NCI-H1092 treated with DMSO at 0.1 percent for 48 hours (cell line): ENCODE measurements around the gene SCARF2.
"Not testable (repeated sequence)": the region's sequence is repeated elsewhere in the genome, so short reads cannot be mapped to it uniquely, and the experiment has no call there.

Experiments
- DNase-seq: peaks from one replicate; lab custom pipeline; 2025; lab: John Stamatoyannopoulos, UW

The SCARF2 gene

DNA sequence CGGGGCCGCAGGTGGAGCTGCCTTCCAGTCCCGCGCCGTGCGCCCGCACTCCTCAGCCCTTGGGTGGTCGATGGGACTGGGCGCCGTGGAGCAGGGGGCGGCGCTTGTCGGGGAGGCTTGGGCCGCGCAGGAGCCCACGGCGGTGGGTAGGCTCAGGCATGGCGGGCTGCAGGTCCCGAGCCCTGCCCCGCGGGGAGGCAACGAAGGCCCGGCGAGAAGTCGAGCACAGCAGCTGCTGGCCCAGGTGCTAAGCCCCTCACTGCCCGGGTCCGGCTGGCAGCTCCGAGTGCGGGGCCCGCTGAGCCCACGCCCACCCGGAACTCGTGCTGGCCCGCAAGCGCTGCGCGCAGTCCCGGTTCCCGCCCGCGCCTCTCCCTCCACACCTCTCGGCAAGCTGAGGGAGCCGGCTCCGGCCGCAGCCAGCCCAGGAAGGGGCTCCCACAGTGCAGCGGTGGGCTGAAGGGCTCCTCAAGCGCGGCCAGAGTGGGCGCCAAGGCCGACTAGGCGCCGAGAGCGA, 45.2 kb downstream of the SCARF2 start:
- not testable (repeated sequence) for DNase-seq

DNA sequence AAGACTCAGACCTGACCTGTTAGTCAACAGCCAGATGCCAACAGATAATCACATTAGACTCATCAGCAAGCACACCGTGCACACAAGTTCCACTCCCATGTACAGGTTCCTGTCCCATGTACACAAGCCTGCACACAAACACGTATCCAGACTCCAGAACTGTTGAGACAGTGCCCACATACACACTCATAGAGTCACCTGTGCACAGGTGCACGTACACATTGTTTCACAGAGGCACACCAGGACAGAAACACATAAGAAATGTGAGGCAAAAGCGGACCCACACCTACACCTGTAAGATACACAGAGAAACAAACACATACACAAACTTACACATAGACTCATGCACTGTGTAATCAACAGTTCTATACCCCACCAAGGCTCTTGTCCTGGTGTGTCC, 46.4 kb downstream of the SCARF2 start:
- DNase-seq, result no peak

GRCh38 chr22:20390394-20390907, 47.2 kb downstream of the SCARF2 start:
- DNase-seq, result no peak

DNA sequence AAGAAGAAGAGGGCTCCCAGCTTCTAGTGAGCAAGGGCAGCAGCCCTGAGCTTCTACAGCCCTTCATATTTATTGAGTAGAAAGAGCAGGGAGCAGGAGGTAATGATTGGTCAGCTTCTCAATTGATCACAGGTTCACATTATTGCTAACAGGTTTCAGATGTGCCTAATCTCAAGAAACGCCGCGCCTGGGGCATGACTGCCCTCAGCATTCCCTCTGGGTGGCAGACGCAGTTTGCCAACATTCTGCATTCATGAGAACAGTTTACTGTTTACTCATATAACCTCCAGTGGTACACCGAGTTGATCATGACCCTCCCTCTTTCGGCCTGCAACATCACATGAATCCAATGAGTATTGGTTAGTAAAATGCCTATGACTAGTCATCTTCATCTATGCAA, 48.3 kb downstream of the SCARF2 start:
- DNase-seq, result no peak

DNA sequence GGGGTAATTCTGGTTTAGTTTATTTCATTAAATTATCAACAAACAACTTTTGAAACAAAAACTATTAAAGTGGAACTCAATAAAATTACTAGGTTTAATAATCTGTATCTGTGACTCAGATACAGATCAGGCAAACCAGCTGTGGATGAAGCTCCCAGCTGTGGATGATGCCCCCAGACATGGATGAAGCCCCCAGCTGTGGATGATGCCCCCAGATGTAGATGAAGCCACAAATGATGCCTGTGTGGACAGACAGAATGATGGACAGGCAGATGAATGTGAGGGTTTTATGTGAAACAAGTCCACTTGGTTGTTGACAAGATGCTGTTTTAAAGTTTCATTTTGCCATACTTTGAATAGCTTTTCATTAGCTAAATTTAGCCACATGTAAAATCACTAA, 49.4 kb downstream of the SCARF2 start:
- no peak for DNase-seq

DNA sequence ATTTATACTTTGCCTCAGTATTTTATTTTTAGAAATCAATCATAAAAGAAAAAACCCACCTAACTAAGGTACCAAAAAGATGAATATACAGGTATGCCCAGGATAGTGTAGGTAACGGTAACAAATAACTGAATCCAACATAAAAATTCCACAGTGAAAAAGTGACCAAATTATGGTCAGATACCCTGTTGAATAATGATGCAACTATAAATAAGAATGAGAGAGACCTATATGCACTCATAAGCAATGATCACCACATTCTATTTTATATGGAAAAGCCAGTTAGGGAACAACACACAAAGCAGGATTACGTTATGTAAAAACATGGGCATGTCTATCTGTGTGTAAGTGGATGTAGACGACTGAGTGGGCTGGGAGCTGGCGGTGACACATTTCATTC, 50.7 kb downstream of the SCARF2 start:
- DNase-seq, result no peak

DNA sequence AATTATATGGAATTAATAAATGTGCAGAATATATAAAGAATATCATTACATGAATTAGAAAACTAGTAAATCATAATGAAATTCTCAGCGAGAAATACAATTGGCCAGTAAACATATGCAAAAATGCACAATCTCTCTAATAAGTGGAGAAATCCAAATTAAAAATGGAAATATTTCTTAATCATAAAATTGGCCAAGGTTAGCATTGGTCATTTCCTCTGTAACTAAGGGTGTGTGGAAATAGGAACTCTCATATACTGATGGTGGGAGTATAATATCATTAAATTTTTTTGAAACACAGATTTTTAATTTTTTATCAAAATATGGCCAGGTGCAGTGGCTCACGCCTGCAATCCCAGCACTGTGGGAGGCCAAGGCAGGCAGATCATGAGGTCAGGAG, 51.3 kb downstream of the SCARF2 start:
- DNase-seq, result no peak

DNA sequence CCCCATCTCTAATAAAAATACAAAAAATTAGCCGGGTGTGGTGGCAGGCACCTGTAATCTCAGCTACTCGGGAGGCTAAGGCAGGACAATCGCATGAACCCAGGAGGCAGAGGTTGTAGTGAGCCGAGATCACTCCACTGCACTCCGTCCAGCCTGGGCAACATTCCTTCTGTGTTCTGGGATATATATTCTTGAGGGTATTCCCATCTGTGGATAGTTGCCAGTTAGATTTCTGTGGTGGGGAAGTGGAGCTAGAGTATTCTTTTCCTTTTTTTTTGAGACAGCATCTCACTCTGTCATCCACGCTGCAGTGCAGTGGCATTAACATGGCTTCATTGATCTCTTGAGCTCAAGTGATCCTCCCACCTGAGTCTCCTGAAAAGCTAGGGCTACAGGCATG, 52.8 kb downstream of the SCARF2 start:
- DNase-seq, result no peak

GRCh38 chr22:20384171-20384570, 53.5 kb downstream of the SCARF2 start:
- DNase-seq, result no peak

DNA sequence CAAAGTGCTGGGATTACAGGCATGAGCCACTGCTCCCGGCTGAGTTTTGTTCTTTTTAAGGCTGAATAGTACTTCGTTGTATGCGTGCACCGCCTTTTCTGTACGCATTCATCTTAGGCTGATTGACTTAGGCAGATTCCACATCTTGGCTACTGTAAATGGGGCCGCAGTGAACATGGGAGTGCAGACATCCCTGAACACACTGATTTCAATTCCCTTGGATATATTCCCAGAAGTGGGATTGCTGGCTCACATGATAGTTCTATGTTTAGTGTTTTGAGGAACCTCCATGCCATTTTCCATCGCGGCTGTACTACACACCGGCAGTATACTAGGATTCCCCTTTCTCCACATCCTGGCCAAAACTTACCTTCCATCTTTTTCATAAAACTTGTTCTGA, 54.1 kb downstream of the SCARF2 start:
- no peak for DNase-seq

- no peak for DNase-seq
Observed at GRCh38 chr22:20380486-20380885, 57.1 kb downstream of the SCARF2 start.

DNA sequence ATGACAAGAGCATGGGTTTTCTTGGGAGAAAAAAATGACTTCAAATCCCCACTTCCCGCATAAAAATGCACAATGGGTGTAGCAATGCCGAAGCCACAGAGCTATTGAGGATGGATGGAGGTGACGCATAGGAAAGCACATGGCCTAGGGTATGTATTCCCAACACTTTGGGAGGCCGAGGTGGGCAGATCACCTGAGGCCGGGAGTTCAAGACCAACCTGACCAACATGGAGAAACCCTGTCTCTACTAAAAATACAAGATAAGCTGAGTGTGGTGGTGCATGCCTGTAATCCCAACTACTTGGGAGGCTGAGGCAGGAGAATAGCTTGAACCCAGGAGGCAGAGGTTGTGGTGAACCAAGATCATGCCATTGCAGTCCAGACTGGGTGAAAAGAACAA, 58.9 kb downstream of the SCARF2 start:
- not testable (repeated sequence) for DNase-seq

DNA sequence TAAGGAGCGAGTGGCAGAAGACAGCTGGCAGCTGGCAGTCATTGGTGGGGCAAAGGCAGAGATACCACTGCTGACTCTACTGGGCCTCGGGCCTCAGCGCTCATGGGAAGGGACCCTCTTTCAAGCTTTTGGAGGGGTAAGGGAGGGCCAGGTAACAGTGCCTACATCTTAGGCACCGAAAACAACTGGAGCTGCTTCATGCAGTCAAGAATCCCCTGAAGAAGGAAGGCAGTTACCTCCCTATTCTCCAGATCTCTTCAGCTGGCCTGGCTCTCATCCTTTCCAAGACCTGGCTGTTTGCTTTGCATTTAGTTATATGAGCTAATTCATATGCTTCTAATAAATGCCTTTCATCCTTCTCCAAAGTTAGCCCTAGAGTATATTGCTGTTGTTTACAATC, 59.5 kb downstream of the SCARF2 start:
- DNase-seq, result no peak

DNA sequence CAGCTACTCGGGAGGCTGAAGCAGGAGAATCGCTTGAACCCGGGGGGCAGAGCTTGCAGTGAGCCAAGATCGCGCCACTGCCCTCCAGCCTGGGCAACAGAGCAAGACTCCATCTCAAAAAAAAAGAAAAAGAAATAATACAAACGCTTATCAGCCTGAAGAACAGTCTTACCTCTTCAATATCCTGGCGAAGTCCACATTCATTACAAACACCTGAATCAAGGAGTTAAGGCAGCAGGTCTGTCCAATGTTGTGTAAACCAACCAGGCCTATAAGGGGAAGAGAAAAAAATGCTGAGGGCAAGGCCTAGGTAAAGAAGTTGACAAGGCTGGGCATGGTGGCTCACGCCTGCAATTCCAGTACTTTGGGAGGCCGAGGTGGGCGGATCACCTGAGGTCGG, 60.6 kb downstream of the SCARF2 start:
- DNase-seq, result not testable (repeated sequence)

- not testable (repeated sequence) for DNase-seq
Observed at GRCh38 chr22:20376281-20376680, 61.3 kb downstream of the SCARF2 start.
